Lower leg skin (tissue), 4 donors: ENCODE results near the gene NAIP. TPM values are rescaled to one million over a fixed set of nuclear protein-coding genes. Genes with fewer than 3 reads are reported as not detected.
"Not testable (repeated sequence)": the region's sequence is repeated elsewhere in the genome, so short reads cannot be mapped to it uniquely, and the experiment has no call there.

Source experiments
- DNase-seq, 2 donors: peaks; one replicate each; pipeline ENCODE4 v3.0.0-alpha.2; 2019; ENCODE audit warnings: low spot score in 2 of 2
- H3K4me3 ChIP-seq: fragments of 200-600 bp; sonication (generic); 2 replicates; pipeline ENCODE4 v1.5.1; 2017; ENCODE audit warnings: mild to moderate bottlenecking, low read depth; ENCODE audit not compliant: poor library complexity, severe bottlenecking
- WGBS, 2 donors: methylation state at CpG; one replicate each; pipeline ENCODE4 v1.1.5; 2018; 5-methylcytosine and 5-hydroxymethylcytosine counted together
- intact Hi-C: fragments of 100-400 bp; cut with DNase I; formaldehyde crosslinking; loops from one replicate; pipeline ENCODE4 v1.15.0; 2023; ENCODE audit warnings: low total_unique reads
- total RNA-seq, 4 donors: library from RNA; depleted of rRNA; stranded (reverse); fragments of >200 nt; gene quantifications; one replicate each; pipeline ENCODE4 v1.1.0, GENCODE V29; 2016

The NAIP gene, protein sequence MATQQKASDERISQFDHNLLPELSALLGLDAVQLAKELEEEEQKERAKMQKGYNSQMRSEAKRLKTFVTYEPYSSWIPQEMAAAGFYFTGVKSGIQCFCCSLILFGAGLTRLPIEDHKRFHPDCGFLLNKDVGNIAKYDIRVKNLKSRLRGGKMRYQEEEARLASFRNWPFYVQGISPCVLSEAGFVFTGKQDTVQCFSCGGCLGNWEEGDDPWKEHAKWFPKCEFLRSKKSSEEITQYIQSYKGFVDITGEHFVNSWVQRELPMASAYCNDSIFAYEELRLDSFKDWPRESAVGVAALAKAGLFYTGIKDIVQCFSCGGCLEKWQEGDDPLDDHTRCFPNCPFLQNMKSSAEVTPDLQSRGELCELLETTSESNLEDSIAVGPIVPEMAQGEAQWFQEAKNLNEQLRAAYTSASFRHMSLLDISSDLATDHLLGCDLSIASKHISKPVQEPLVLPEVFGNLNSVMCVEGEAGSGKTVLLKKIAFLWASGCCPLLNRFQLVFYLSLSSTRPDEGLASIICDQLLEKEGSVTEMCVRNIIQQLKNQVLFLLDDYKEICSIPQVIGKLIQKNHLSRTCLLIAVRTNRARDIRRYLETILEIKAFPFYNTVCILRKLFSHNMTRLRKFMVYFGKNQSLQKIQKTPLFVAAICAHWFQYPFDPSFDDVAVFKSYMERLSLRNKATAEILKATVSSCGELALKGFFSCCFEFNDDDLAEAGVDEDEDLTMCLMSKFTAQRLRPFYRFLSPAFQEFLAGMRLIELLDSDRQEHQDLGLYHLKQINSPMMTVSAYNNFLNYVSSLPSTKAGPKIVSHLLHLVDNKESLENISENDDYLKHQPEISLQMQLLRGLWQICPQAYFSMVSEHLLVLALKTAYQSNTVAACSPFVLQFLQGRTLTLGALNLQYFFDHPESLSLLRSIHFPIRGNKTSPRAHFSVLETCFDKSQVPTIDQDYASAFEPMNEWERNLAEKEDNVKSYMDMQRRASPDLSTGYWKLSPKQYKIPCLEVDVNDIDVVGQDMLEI (N-terminal part only)
- total RNA-seq = 10 to 100 TPM in 1 of 4 donors, 1 to 10 TPM in 3; 5.6 to 17.5 (median 9.1) TPM

GRCh38 chr5:71025289-71025953 is at the start of gene NAIP:
TSS of gene NAIP (minus strand) at chr5:71025339. CDS start at chr5:71012915, 12,424 bp downstream.
- H3K4me3 ChIP-seq, intact Hi-C loops, DNase-seq: not testable (repeated sequence)
- WGBS, 2 donors = no CpG with 5 or more reads among the region's 8 CpGs

- intact Hi-C loops, DNase-seq, H3K4me3 ChIP-seq: not testable (repeated sequence)
- no CpG with 5 or more reads among the region's 46 CpGs for WGBS, 2 donors
These were observed 42.3 kb upstream of the NAIP start, which contains the start of gene GTF2H2 for GRCh38 chr5:71067262-71067928. TSS of gene GTF2H2 (minus strand) at chr5:71067676. CDS start at chr5:71062763, 4,913 bp downstream.

DNA sequence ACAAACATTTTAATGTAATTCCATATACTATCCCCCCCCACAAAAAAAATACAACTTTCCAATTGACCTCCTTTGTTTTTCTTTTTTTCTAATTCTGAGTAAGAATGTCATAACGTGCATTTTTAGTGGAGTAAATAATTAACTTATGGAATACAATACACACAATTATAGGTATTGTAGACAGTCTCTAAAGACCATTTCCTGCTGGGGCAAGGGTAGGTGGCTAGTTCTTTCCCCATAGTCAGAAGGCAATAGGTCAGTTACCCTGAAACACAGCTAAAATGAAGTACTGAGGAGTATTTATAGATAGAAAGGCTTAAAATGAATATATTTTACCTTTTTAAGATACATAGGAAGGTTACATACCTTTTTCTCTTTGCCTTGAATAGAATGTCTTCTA is 36.2 kb upstream of the NAIP start:
- DNase-seq, H3K4me3 ChIP-seq, intact Hi-C loops: not testable (repeated sequence)
- WGBS, 2 donors = no CpG with 5 or more reads among the region's 1 CpG

DNA sequence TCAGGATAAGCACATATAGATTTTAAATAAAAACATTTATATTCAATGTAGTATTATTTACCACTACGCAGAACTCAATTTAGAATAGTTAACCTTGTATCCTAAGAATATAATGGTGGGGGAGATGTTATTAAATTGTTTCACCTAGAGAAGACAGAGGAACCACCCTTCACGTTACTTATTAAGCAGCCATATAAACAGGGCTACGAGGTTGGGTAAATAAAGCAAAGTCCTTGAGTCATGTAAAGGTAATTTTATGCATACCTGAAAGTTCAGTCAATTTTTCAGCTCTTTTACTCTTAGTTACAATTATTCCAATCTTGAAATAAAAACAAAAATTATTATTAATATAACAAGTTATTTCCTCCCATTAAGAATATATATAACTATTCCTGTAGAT is 34.3 kb upstream of the NAIP start:
- no CpG with 5 or more reads among the region's 3 CpGs for WGBS, 2 donors
- H3K4me3 ChIP-seq, intact Hi-C loops, DNase-seq: not testable (repeated sequence)

- intact Hi-C loops, DNase-seq, H3K4me3 ChIP-seq: not testable (repeated sequence)
- 100% methylated on average over 2 of the region's 2 CpGs; no CpG with 5 or more reads in 1 of the 2 donors for WGBS, 2 donors
These were observed 19.7 kb upstream of the NAIP start for GRCh38 chr5:71044808-71045207.

- WGBS, 2 donors = no CpG with 5 or more reads among the region's 2 CpGs
- DNase-seq, intact Hi-C loops, H3K4me3 ChIP-seq: not testable (repeated sequence)
These were observed 19.0 kb upstream of the NAIP start for GRCh38 chr5:71044128-71044527.

DNA sequence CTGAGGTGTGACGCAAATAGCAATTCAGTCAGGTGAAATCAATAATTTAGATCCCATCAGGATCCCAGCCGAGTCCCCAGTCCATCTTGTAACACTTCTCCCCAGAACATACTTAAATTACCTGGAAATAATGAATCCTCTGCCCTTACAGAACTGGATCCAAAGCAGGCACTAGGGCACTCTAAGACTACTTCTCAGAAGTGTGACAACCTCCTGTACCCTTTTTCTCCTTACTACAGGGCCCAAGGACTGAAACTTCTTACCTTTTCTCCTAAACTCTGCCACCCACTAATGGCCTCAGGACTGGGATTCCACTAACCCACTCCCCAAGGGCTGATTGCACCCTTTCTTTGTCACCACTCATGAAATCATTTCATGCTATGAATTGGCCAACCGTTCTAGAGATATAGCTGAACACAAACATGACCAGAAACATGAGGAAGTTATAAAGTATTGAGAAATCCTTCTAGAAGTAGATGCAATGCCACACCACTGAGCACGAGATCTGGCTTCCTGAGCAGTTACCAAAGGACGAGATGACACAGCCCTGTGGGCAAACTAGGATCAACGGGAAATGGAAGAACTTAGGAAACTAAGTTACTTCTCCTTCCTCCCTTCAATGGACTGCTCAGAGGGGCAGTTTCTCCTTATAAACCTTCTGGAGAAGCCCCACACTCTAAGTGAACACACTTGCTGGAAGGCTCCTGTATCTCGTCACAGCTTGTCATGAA is 6.1 kb upstream of the NAIP start:
- DNase-seq, intact Hi-C loops, H3K4me3 ChIP-seq: not testable (repeated sequence)
- no CpG with 5 or more reads among the region's 7 CpGs for WGBS, 2 donors

- DNase-seq, intact Hi-C loops, H3K4me3 ChIP-seq: not testable (repeated sequence)
- WGBS, 2 donors = no CpG with 5 or more reads among the region's 6 CpGs
These were observed 4.5 kb downstream of the NAIP start for GRCh38 chr5:71020643-71021042.

DNA sequence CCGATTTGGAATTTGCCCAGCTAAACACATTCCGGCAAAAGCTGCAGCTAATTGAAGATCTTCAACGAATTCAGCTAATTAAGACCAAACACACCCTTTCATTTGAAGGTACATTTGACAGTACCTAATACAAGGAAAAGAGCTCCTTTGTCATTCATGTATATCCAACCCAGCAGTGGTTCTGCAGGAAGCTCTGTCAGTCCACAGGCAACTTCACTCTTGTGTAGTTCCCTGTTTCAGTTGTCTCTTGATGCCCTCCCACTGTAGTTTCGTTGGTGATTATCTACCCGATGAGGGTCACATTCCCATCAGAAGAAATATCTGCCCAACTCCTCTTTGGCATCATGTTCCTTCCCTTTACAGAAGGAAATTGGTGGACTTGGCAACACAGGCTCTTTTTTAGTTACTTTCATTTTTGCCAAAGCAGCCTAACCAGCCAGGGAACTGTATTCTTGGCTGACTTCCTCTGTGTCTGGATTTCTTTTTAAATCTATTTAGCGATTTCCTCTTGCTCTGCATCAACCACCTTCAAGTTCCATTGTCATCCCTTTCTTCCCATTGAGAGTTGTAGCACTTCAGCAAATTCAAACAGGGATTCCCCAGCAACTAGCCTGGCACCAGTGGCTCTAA is 6.6 kb downstream of the NAIP start:
- WGBS, 2 donors = no CpG with 5 or more reads among the region's 6 CpGs
- intact Hi-C loops, H3K4me3 ChIP-seq: not testable (repeated sequence)

More for the DNA sequence above, 6.6 kb downstream of the NAIP start:
- DNase-seq = not testable (repeated sequence)
